ENCODE data around the gene RIIAD1.

The RIIAD1 gene

DNA sequence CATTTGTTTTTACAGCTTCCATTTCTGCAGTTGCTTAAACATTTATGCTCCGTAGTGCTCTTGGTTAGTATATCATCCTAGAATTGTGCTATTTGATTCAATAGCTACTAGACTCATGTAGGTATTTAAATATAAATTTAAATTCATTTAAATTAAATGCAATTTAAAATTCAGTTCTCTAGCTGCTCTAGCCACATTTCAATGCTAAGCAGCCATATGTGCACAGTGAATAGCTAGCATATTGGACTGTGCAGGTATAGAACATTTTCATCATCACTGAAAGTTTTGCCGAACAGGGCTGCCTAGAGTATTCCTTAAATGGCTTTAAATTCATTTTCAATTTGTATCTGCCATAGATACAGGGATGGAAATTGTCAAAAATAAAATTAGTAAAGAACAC, 37.2 kb upstream of the RIIAD1 start:
- Mint-ChIP-seq H3K36me3 (ENCODE audit: low read depth) (peaks cover 50% of the 10 kb centered on the region), H3K27me3 (ENCODE audit: low read depth) (no peaks in the 10 kb centered on the region), H3K4me3 (no peak overlapping the region), H3K9me3 (no peaks in the 10 kb centered on the region), H3K27ac (no peak overlapping the region), H3K4me1 (no peaks in the 10 kb centered on the region)
- TF ChIP-seq, protein P1, sequence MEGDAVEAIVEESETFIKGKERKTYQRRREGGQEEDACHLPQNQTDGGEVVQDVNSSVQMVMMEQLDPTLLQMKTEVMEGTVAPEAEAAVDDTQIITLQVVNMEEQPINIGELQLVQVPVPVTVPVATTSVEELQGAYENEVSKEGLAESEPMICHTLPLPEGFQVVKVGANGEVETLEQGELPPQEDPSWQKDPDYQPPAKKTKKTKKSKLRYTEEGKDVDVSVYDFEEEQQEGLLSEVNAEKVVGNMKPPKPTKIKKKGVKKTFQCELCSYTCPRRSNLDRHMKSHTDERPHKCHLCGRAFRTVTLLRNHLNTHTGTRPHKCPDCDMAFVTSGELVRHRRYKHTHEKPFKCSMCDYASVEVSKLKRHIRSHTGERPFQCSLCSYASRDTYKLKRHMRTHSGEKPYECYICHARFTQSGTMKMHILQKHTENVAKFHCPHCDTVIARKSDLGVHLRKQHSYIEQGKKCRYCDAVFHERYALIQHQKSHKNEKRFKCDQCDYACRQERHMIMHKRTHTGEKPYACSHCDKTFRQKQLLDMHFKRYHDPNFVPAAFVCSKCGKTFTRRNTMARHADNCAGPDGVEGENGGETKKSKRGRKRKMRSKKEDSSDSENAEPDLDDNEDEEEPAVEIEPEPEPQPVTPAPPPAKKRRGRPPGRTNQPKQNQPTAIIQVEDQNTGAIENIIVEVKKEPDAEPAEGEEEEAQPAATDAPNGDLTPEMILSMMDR (IDR thresholded peaks at IDR 0.05; ENCODE audit: unreplicated experiment in 3 of 3) = no peak

DNA sequence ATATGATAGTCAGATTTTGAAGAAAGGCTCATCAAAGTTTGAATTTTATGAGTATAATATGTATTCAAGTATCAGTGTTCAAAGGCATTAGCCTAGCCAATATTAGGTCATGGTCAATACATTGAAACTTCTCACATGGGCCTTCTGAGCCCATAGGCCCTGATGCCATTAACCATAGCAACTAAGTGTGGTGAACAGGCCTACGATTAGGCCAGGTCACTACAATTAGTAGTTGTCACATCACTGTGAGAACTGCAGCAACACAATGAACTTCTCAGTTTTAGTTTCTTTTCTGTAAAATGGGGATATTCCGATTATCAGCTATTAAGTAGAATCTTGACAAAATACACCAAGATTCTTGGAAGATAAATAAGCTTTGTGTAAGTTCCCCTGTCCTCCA, 34.8 kb upstream of the RIIAD1 start:
- Mint-ChIP-seq H3K4me3 (no peak overlapping the region), H3K4me1 (no peaks in the 10 kb centered on the region), H3K27ac (no peak overlapping the region), H3K27me3 (ENCODE audit: low read depth) (no peaks in the 10 kb centered on the region), H3K9me3 (no peaks in the 10 kb centered on the region), H3K36me3 (ENCODE audit: low read depth) (peaks cover 37% of the 10 kb centered on the region)
- TF ChIP-seq, protein P1 (IDR thresholded peaks at IDR 0.05; ENCODE audit: unreplicated experiment in 3 of 3) = no peak

DNA sequence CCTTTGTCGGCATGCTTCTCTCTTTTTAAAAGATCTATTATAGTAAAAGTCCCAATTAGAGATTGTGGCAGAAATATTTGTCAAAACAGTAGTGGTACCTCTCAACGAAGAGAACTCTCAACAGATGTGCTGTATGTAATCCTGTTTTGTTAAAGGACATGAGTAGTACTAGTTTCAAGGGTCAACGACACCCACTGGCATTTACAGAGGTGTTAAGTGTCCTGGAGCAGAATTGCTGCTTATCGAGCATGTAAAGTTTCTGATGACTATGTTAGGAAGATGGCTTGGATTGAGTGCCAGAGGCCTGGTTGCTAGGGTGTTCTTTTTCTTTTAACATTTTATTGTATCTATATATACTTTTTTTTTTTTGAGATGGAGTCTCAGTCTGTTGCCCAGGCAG, 31.8 kb upstream of the RIIAD1 start:
- Mint-ChIP-seq H3K36me3 (ENCODE audit: low read depth) (peaks cover 44% of the 10 kb centered on the region), H3K27ac (no peak overlapping the region), H3K9me3 (no peaks in the 10 kb centered on the region), H3K4me3 (no peak overlapping the region), H3K4me1 (no peaks in the 10 kb centered on the region), H3K27me3 (ENCODE audit: low read depth) (no peaks in the 10 kb centered on the region)
- TF ChIP-seq, protein P1 (IDR thresholded peaks at IDR 0.05; ENCODE audit: unreplicated experiment in 3 of 3) = no peak

DNA sequence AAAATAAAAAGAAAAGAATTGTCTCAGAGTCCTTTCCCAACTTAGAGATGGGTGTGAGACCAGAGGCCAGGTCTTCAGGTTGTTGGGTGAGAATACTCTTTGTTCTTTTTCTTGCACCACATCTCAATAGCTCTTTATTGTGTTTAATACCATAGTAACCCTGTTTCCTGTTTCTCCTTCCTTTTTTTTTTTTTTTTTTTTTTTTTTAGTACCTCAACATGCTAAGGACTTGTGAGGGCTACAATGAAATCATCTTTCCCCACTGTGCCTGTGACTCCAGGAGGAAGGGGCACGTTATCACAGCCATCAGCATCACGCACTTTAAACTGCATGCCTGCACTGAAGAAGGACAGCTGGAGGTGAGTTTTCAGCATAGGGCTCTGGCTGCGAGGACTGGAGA, 29.1 kb upstream of the RIIAD1 start:
- Mint-ChIP-seq H3K27me3 (ENCODE audit: low read depth) (no peaks in the 10 kb centered on the region), H3K27ac (no peak overlapping the region), H3K36me3 (ENCODE audit: low read depth) (peaks cover 45% of the 10 kb centered on the region), H3K4me1 (no peaks in the 10 kb centered on the region), H3K9me3 (no peaks in the 10 kb centered on the region), H3K4me3 (no peak overlapping the region)
- TF ChIP-seq, protein P1 (IDR thresholded peaks at IDR 0.05; ENCODE audit: unreplicated experiment in 3 of 3) = no peak

DNA sequence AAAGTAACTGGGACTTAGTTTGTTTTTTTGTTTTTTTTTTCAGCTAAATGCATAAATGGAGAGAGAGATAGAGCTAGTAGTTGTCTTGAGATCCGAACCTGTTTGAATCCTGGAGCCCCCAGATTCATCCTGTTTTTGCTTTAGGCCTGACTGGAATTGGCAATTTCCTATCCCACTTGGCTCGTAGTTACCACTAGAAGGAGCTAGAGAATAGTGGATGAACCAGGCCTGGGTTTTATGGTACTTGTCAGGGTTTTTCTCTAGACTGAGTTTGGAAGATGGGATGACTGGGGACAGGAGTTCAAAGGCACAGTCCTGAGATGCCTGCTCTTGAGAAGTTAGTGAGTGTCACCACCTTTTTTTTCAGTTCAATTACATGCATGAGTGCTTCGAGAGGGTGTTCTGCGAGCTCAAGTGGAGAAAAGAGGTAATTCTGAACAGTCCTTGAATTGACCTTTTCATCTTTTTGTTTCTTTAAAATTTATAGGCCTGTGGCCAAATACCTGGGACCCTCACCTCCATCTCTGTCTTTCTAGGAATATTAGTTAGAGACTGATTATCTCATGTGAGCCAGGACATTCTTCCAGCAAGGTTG, 28.2 kb upstream of the RIIAD1 start:
- H3K36me3 Mint-ChIP-seq (ENCODE audit: low read depth) = peaks cover 47% of the 10 kb centered on the region
- H3K27me3 Mint-ChIP-seq (ENCODE audit: low read depth) = no peaks in the 10 kb centered on the region
- no peak overlapping the region for H3K4me3 Mint-ChIP-seq
- no peak overlapping the region for H3K27ac Mint-ChIP-seq
- H3K9me3 Mint-ChIP-seq = no peaks in the 10 kb centered on the region
- TF ChIP-seq, protein P1 (IDR thresholded peaks at IDR 0.05; ENCODE audit: unreplicated experiment in 3 of 3) = peak; percentile 60 to 64 (median 62)
- H3K4me1 Mint-ChIP-seq = no peaks in the 10 kb centered on the region

DNA sequence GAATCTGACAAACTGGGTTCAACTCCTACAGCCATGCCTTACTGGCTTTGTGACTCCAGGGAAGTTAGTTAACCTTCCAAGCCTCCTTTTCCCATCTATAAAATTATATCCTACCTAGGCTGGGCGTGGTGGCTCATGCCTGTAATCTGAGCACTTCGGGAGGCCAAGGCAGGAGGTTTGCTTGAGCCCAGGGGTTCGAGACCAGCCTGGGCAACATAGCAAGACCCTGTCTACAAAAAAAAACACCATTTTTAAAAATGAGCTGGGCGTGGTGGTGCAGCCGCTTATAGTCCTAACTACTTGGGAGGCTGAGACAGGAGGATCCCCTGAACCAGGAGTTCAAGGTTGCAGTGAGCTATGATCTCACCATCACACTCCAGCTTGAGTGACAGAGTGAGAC, 19.8 kb upstream of the RIIAD1 start:
- Mint-ChIP-seq H3K36me3 (ENCODE audit: low read depth) (peaks cover 32% of the 10 kb centered on the region), H3K4me3 (no peak overlapping the region), H3K27me3 (ENCODE audit: low read depth) (no peaks in the 10 kb centered on the region), H3K9me3 (no peaks in the 10 kb centered on the region), H3K27ac (no peak overlapping the region), H3K4me1 (no peaks in the 10 kb centered on the region)
- TF ChIP-seq, protein P1 (IDR thresholded peaks at IDR 0.05; ENCODE audit: unreplicated experiment in 3 of 3) = no peak

All from nephron (organoid).